ENCODE measurements around the gene AIG1.

DNA sequence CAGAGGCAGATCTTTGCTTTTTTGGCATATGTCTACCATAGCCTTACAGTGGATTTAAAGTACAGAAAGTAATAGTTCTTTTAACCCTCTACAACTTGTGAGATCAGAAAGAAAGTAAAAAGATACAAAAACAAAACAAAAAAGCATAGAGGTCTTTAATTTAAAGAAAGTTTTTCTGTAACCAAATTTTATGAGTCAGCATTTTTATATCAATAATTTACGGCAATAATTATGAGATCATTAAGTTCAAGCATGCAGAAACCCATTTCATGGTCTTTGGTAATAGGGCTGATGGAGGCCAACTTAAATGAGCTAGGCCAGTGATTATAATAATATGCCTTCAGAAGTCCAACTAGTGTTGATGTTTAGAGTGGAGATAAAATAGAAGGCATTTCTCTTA lies 145.9 kb downstream of the AIG1 start:
- TF ChIP-seq CTCF (IDR thresholded peaks at IDR 0.05; ENCODE audit: poor library complexity) (no peak), EZH2phosphoT487 (IDR thresholded peaks at IDR 0.05; ENCODE audit: low read depth, severe bottlenecking, unreplicated experiment) (no peak), EZH2 (IDR thresholded peaks at IDR 0.05; ENCODE audit: borderline replicate concordance) (no peak)

All from hepatocyte (in vitro differentiated cells).